ENCODE measurements around the gene SOX5.

DNA sequence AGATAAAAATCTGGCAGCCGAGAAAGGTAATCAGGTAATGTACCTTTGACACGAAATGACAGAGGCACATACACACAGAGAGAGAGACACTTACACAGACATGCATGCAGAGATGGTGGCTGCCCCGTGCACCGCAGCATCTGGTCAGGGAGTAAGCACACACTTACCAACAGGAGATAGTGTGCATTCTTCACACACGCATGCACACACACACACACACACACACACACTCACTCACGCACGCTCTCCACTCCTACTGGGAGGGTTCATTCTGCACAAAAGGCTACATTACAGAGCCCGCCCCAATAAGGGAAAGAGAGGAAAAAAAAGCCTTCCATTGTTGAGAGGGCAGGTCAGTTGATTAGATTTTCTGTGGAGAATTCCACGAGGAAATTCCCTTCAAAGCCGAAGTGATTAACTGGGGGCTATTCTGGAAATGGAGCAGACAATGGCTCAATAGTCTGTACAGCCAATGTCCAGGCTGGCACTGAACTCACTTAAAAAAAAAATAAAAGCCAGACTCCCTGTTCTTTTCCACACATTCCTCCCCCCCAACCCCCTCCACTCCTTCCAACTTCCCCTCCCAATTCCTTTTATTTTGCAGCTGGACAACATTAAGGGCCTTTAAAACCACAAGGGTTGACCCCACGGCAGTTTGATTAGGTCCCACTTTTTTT lies 1.4 kb upstream of the SOX5 start:
- TF ChIP-seq, protein P1, sequence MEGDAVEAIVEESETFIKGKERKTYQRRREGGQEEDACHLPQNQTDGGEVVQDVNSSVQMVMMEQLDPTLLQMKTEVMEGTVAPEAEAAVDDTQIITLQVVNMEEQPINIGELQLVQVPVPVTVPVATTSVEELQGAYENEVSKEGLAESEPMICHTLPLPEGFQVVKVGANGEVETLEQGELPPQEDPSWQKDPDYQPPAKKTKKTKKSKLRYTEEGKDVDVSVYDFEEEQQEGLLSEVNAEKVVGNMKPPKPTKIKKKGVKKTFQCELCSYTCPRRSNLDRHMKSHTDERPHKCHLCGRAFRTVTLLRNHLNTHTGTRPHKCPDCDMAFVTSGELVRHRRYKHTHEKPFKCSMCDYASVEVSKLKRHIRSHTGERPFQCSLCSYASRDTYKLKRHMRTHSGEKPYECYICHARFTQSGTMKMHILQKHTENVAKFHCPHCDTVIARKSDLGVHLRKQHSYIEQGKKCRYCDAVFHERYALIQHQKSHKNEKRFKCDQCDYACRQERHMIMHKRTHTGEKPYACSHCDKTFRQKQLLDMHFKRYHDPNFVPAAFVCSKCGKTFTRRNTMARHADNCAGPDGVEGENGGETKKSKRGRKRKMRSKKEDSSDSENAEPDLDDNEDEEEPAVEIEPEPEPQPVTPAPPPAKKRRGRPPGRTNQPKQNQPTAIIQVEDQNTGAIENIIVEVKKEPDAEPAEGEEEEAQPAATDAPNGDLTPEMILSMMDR (IDR thresholded peaks at IDR 0.05; ENCODE audit: control extremely low read depth in 1 of 3, insufficient read depth in 1 of 3, low read depth in 1 of 3, low read length in 3 of 3): no peak
- no peak for TF ChIP-seq CHD2 (IDR thresholded peaks at IDR 0.05; ENCODE audit: low read length)
- TF ChIP-seq CTBP2 (IDR thresholded peaks at IDR 0.05; ENCODE audit: borderline replicate concordance, insufficient read depth, insufficient read length, low read length): no peak
